Suprapubic skin (tissue), 3 donors: ENCODE data around the gene FCRL2.

ENCODE experiments used
- CTCF ChIP-seq, 2 donors: fragments of 200-600 bp in 1 of 2; fragments of 450-650 bp in 1 of 2; sonication (generic) in 1 of 2; IDR thresholded peaks; one replicate each; pipeline ENCODE4 v1.5.1; 2016 to 2019; ENCODE audit warnings: antibody characterized with exemption in 2 of 2, mild to moderate bottlenecking in 1 of 2, moderate library complexity in 1 of 2
- POLR2AphosphoS5 ChIP-seq, 3 donors: sonication (generic); formaldehyde crosslinking; IDR thresholded peaks; one replicate each; pipeline ENCODE4 v1.6.1; 2017; ENCODE audit warnings: antibody characterized with exemption in 3 of 3

- TF ChIP-seq CTCF (IDR thresholded peaks at IDR 0.05) (no peak), POLR2AphosphoS5 (IDR thresholded peaks at IDR 0.05) (no peak)
Observed at GRCh38 chr1:157723157-157723556, 53.8 kb downstream of the FCRL2 start.
